Body of pancreas (tissue), 4 donors: ENCODE results near the gene ATP1A3.
A peak's percentile ranks its signal among the peaks of the same experiment; 100 is the strongest.

Experiments used
- POLR2A ChIP-seq, 3 donors: fragments of 450-650 bp; IDR thresholded peaks; one replicate each; pipeline ENCODE4 v1.6.1; 2016; ENCODE audit warnings: antibody characterized with exemption in 3 of 3, mild to moderate bottlenecking in 2 of 3
- TF ChIP-seq, protein P1 (sequence below), 7 experiments: fragments of 450-650 bp in 4 of 7; fragments of 200-600 bp in 3 of 7; sonication (generic) in 3 of 7; IDR thresholded peaks; one replicate each; pipeline ENCODE4 v1.5.1; 2016 to 2019; ENCODE audit warnings: antibody characterized with exemption in 7 of 7

DNA sequence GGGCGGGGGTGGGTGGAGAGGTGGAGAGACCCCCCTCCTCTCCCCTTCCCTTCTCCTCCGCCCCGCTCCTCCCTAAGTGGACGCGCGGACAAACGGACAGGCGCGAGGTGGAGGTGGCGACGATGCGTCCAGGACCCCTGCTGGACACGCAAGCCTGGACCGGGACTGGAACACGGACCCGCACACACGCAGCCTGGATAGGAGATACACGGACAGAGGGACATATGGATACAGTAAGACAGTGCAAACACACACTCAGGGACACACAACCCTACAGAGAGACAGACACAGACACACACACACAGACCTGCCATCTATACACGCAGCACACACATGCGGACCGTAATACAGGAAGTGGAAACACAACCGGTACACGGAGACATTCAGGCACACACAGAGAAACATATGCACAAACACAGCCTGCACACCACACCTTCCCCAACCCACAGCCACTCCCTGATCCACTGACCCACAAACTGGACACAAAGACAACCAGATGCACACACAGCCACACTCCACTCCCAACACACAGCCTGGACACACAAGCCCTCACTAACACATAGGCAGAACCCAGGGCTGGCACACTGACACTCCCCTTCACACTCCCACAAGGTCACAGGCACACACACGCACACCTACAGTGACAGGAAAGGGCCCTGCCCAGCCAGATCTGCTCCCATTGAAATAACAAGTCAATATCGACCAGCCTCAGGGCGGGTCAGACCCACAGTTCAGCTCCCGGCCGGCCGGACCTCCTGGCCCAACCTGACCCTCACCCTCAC lies 65.1 kb downstream of the ATP1A3 start:
- TF ChIP-seq, protein P1, sequence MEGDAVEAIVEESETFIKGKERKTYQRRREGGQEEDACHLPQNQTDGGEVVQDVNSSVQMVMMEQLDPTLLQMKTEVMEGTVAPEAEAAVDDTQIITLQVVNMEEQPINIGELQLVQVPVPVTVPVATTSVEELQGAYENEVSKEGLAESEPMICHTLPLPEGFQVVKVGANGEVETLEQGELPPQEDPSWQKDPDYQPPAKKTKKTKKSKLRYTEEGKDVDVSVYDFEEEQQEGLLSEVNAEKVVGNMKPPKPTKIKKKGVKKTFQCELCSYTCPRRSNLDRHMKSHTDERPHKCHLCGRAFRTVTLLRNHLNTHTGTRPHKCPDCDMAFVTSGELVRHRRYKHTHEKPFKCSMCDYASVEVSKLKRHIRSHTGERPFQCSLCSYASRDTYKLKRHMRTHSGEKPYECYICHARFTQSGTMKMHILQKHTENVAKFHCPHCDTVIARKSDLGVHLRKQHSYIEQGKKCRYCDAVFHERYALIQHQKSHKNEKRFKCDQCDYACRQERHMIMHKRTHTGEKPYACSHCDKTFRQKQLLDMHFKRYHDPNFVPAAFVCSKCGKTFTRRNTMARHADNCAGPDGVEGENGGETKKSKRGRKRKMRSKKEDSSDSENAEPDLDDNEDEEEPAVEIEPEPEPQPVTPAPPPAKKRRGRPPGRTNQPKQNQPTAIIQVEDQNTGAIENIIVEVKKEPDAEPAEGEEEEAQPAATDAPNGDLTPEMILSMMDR (IDR thresholded peaks at IDR 0.05): peak in 1 of 7 experiments; percentile 13
- no peak for TF ChIP-seq POLR2A (IDR thresholded peaks at IDR 0.05)
